Measurements from ENCODE around the gene CDCP1. TPM values are rescaled to one million over a fixed set of nuclear protein-coding genes. Genes with fewer than 3 reads are reported as not detected.

CDCP1 gene
- total RNA-seq, 1 donor from 2014 or later: 0.15 TPM

DNA sequence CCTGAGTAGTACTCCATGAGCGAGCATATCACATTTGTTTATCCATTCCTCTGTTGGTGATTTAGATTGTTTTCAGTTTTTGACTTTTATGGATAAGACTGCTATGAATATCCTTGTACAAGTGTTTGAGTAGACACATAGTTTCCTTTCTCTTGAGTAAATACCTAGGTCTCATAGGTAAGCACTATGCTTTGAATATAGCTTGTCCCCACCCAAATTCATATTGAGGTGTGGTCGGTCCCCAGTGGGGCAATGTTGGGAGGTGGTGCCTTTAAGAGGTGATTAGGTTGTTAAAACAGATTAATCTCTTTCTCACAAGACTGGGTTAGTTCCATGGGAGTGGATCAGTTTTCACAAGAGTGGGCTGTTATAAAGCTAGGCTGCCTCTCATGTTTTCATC, 42.8 kb downstream of the CDCP1 start:
- Mint-ChIP-seq H3K4me3 (ENCODE audit: unreplicated experiment) (no peak overlapping the region), H3K27me3 (ENCODE audit: low read depth) (peaks cover 5% of the 10 kb centered on the region), H3K36me3 (ENCODE audit: low read depth) (no peaks in the 10 kb centered on the region), H3K4me1 (ENCODE audit: low read depth) (peaks cover 14% of the 10 kb centered on the region), H3K9me3 (ENCODE audit: low read depth) (peaks cover 3% of the 10 kb centered on the region), H3K27ac (ENCODE audit: unreplicated experiment) (no peak overlapping the region)
- no peak for DNase-seq (ENCODE audit: low spot score)
- TF ChIP-seq, protein P1, sequence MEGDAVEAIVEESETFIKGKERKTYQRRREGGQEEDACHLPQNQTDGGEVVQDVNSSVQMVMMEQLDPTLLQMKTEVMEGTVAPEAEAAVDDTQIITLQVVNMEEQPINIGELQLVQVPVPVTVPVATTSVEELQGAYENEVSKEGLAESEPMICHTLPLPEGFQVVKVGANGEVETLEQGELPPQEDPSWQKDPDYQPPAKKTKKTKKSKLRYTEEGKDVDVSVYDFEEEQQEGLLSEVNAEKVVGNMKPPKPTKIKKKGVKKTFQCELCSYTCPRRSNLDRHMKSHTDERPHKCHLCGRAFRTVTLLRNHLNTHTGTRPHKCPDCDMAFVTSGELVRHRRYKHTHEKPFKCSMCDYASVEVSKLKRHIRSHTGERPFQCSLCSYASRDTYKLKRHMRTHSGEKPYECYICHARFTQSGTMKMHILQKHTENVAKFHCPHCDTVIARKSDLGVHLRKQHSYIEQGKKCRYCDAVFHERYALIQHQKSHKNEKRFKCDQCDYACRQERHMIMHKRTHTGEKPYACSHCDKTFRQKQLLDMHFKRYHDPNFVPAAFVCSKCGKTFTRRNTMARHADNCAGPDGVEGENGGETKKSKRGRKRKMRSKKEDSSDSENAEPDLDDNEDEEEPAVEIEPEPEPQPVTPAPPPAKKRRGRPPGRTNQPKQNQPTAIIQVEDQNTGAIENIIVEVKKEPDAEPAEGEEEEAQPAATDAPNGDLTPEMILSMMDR (IDR thresholded peaks at IDR 0.05): no peak

- Mint-ChIP-seq H3K27me3 (ENCODE audit: low read depth) (peaks cover 5% of the 10 kb centered on the region), H3K4me1 (ENCODE audit: low read depth) (peaks cover 10% of the 10 kb centered on the region), H3K36me3 (ENCODE audit: low read depth) (no peaks in the 10 kb centered on the region), H3K4me3 (ENCODE audit: unreplicated experiment) (no peak overlapping the region), H3K9me3 (ENCODE audit: low read depth) (peaks cover 5% of the 10 kb centered on the region), H3K27ac (ENCODE audit: unreplicated experiment) (no peak overlapping the region)
- DNase-seq (ENCODE audit: low spot score): no peak
- TF ChIP-seq, protein P1 (IDR thresholded peaks at IDR 0.05): no peak
These were observed 45.2 kb downstream of the CDCP1 start for GRCh38 chr3:45100981-45101407.

DNA sequence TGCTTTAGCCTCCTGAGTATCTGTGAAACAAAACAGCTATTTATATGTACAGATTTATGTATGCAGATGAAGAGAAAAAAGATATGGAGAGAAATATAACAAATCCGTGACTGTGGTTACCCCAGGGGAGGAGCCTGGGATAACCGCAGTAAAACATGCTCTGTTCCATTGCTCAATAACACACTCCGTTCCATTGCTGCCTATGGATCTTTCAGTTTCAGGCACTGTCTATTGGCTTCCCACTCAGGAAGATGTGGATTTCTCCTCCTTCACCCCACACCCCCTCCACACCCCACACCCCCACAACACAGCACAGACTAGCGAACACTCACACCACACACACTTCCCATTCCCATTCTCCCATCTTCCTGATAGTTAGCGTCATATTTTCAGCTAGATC, 47.9 kb downstream of the CDCP1 start:
- DNase-seq (ENCODE audit: low spot score): no peak
- no peak overlapping the region for H3K27ac Mint-ChIP-seq (ENCODE audit: unreplicated experiment)
- TF ChIP-seq, protein P1 (IDR thresholded peaks at IDR 0.05): no peak
- H3K27me3 Mint-ChIP-seq (ENCODE audit: low read depth): peaks cover 7% of the 10 kb centered on the region
- peaks cover 5% of the 10 kb centered on the region for H3K9me3 Mint-ChIP-seq (ENCODE audit: low read depth)
- H3K4me1 Mint-ChIP-seq (ENCODE audit: low read depth): peaks cover 7% of the 10 kb centered on the region
- H3K4me3 Mint-ChIP-seq (ENCODE audit: unreplicated experiment): no peak overlapping the region
- H3K36me3 Mint-ChIP-seq (ENCODE audit: low read depth): no peaks in the 10 kb centered on the region

DNA sequence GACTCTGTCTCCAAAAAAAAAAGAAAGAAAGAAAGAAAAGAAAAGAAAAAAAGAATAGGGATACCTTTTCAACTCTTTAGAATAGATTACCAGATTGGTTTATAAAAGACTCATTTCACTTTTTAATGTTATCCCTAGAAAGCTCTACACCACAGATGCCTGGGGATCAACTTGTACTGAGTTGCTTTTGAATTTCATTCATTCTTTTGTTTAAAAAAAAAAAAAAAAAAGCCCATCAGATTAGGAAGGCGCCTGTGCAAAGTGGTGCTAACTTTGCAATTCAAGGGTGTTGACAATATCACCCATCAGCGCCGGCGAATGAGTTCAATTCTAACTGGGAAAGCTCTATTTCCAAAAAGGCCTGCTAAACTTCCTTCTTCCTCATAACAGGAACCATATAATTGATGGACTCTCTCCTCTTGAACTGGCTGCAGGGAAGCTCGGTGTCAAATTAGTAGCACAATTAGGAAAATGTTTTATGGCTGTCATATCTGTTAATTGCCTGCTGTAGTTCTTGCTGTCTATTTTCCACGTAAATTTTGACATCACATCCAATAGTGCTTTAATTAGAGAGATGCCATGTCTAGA, 48.8 kb downstream of the CDCP1 start:
- TF ChIP-seq, protein P1 (IDR thresholded peaks at IDR 0.05): no peak
- Mint-ChIP-seq H3K27me3 (ENCODE audit: low read depth) (peaks cover 7% of the 10 kb centered on the region), H3K27ac (ENCODE audit: unreplicated experiment) (no peak overlapping the region), H3K4me3 (ENCODE audit: unreplicated experiment) (no peak overlapping the region), H3K4me1 (ENCODE audit: low read depth) (peaks cover 14% of the 10 kb centered on the region), H3K9me3 (ENCODE audit: low read depth) (peaks cover 2% of the 10 kb centered on the region), H3K36me3 (ENCODE audit: low read depth) (no peaks in the 10 kb centered on the region)
- no peak for DNase-seq (ENCODE audit: low spot score)

DNA sequence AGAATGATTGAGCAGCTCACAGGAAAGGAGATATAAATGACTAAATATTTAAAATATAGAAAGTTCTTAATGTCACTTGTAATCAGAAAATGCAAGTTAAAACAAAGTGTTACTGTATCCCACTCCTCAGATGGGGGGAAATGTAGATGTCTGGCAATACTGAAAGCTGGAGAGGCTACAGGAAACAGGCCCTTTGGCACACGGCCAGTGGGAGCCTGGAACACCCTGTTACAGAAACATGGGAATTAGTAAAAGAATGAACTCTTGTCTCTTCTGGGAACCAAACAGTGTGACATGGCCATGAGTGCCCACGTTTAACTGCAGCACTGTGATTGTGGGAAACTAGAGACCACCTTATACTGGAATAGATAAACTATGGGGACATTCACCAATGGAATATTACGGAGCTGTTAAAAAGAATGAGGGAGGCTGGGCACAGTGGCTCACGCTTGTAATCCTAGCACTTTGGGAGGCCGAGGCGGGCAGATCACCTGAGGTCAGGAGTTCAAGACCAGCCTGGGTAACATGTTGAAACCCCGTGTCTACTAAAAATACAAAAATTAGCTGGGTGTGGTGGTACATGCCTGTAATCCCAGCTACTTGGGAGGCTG, 50.2 kb downstream of the CDCP1 start:
- Mint-ChIP-seq H3K4me1 (ENCODE audit: low read depth) (peaks cover 21% of the 10 kb centered on the region), H3K4me3 (ENCODE audit: unreplicated experiment) (no peak overlapping the region), H3K27ac (ENCODE audit: unreplicated experiment) (no peak overlapping the region), H3K27me3 (ENCODE audit: low read depth) (peaks cover 7% of the 10 kb centered on the region), H3K36me3 (ENCODE audit: low read depth) (no peaks in the 10 kb centered on the region), H3K9me3 (ENCODE audit: low read depth) (peaks cover 2% of the 10 kb centered on the region)
- no peak for DNase-seq (ENCODE audit: low spot score)
- TF ChIP-seq, protein P1 (IDR thresholded peaks at IDR 0.05): no peak

Data from chondrocyte (in vitro differentiated cells).